Endothelial cell of umbilical vein (primary cell): Measurements from ENCODE around the gene KCNB1. TPM values are rescaled to one million over a fixed set of nuclear protein-coding genes. Genes with fewer than 3 reads are reported as not detected.

Experiments used
- BruUV-seq: library from RNA; stranded (reverse); fragments of 400-500 nt; replicated peaks from 2 replicates; lab custom pipeline; 2021; lab: Mats Ljungman, UMichigan
- CTCF ChIA-PET: fragments of 300-600, 350-600 bp; sonication (Branson Sonifier 250); formaldehyde crosslinking; loops from one replicate; lab custom pipeline; 2021; ENCODE audit warnings: antibody characterized with exemption, inconsistent platforms; lab: Charles Lee
- POLR2A ChIA-PET: fragments of 300-600, 350-600 bp; sonication (Branson Sonifier 250); formaldehyde crosslinking; loops from one replicate; lab custom pipeline; 2021; ENCODE audit warnings: antibody characterized with exemption, inconsistent platforms; lab: Charles Lee
- DNase-seq: peaks from one replicate; pipeline ENCODE4 v3.0.0-alpha.2; 2011; ENCODE audit warnings: low read depth, low spot score
- FAIRE-seq: peaks from 2 replicates; lab custom pipeline; 2011; peaks lifted over from hg19 to GRCh38; lab: Jason Lieb, UNC
- H2AFZ ChIP-seq: 2 replicates; pipeline ENCODE4 v1.6.0; 2012; ENCODE audit warnings: low read depth, low read length, control low read depth, inconsistent platforms
- H3K27ac ChIP-seq: 2 replicates; pipeline ENCODE4 v1.5.1; 2011; ENCODE audit warnings: low read depth, mild to moderate bottlenecking, control low read depth, low read length, moderate library complexity; ENCODE audit not compliant: insufficient read depth
- H3K27me3 ChIP-seq, 2 experiments: 2 replicates each; pipeline versions ENCODE4 v1.6.0 to v1.6.1; 2011; ENCODE audit warnings: low read length in 2 of 2, mixed read lengths in 1 of 2; ENCODE audit not compliant: control insufficient read depth in 2 of 2, insufficient read depth in 2 of 2
- H3K36me3 ChIP-seq, 2 experiments: 2 replicates in 1 of 2; 3 replicates in 1 of 2; pipeline ENCODE4 v1.5.1; 2011; ENCODE audit warnings: low read length in 2 of 2, mild to moderate bottlenecking in 1 of 2, moderate library complexity in 1 of 2; ENCODE audit not compliant: control insufficient read depth in 2 of 2, insufficient read depth in 2 of 2; ENCODE audit errors: extremely low read depth in 1 of 2
- H3K4me1 ChIP-seq: 3 replicates; pipeline ENCODE4 v1.5.1; 2011; ENCODE audit warnings: mild to moderate bottlenecking, low read length; ENCODE audit not compliant: control insufficient read depth, insufficient read depth; ENCODE audit errors: extremely low read depth
- H3K4me2 ChIP-seq: 2 replicates; pipeline ENCODE4 v1.6.1; 2011; ENCODE audit warnings: low read length, control low read depth, mixed read lengths; ENCODE audit not compliant: insufficient read depth
- H3K4me3 ChIP-seq, 3 experiments: fragments of 200-600 bp in 1 of 3; sonication (generic), shearing (Covaris generic) in 1 of 3; replicated peaks in 1 of 3; 2 replicates each; pipeline ENCODE4 v1.5.1; 2011 to 2016; ENCODE audit warnings: control low read depth in 3 of 3, low read length in 3 of 3, mild to moderate bottlenecking in 2 of 3, inconsistent platforms in 1 of 3, low read depth in 1 of 3, moderate library complexity in 1 of 3; ENCODE audit not compliant: insufficient read depth in 1 of 3
- H3K79me2 ChIP-seq: 2 replicates; pipeline ENCODE4 v1.6.0; 2012; ENCODE audit warnings: low read length, inconsistent platforms; ENCODE audit not compliant: control insufficient read depth, insufficient read depth
- H3K9ac ChIP-seq: replicated peaks from 2 replicates; pipeline ENCODE3; 2011; ENCODE audit warnings: low read length, control low read depth; ENCODE audit not compliant: insufficient read depth; ENCODE audit errors: extremely low read depth
- H3K9me1 ChIP-seq: replicated peaks from 3 replicates; pipeline ENCODE4 v1.6.0; 2011; ENCODE audit warnings: mild to moderate bottlenecking, low read length; ENCODE audit not compliant: control insufficient read depth, insufficient read depth; ENCODE audit errors: extremely low read depth
- H3K9me3 ChIP-seq: replicated peaks from 2 replicates; pipeline ENCODE4 v1.5.1; 2012; ENCODE audit warnings: low read length, inconsistent platforms; ENCODE audit not compliant: control insufficient read depth, insufficient read depth
- H4K20me1 ChIP-seq: replicated peaks from 2 replicates; pipeline ENCODE3; 2011; ENCODE audit warnings: mild to moderate bottlenecking, low read length; ENCODE audit not compliant: control insufficient read depth, insufficient read depth; ENCODE audit errors: extremely low read depth
- EZH2 ChIP-seq: IDR thresholded peaks from 2 replicates; pipeline ENCODE4 v1.6.1; 2012; ENCODE audit warnings: borderline replicate concordance, low read depth, mild to moderate bottlenecking, moderate library complexity, low read length, inconsistent platforms; ENCODE audit not compliant: severe bottlenecking
- FOS ChIP-seq: IDR thresholded peaks from 2 replicates; pipeline ENCODE4 v1.6.1; 2011; ENCODE audit warnings: mild to moderate bottlenecking, low read length, moderate library complexity, borderline replicate concordance; ENCODE audit not compliant: insufficient read depth
- GATA2 ChIP-seq: IDR thresholded peaks from 2 replicates; pipeline ENCODE4 v1.7.0; 2011; ENCODE audit warnings: low read depth, mild to moderate bottlenecking, moderate library complexity, mixed read lengths, low read length; ENCODE audit not compliant: insufficient read length, insufficient read depth
- JUN ChIP-seq: IDR thresholded peaks from 2 replicates; pipeline ENCODE4 v1.6.1; 2011; ENCODE audit warnings: borderline replicate concordance, low read depth; ENCODE audit not compliant: insufficient read length, insufficient read depth
- MAX ChIP-seq: IDR thresholded peaks from 2 replicates; pipeline ENCODE4 v1.6.1; 2011; ENCODE audit not compliant: insufficient read depth, insufficient read length
- MYC ChIP-seq: IDR thresholded peaks from one replicate; pipeline ENCODE4 v1.6.1; 2011; ENCODE audit warnings: mild to moderate bottlenecking, low read depth, low read length
- POLR2A ChIP-seq: IDR thresholded peaks from 2 replicates; pipeline ENCODE4 v1.6.1; 2012; ENCODE audit warnings: low read depth, mild to moderate bottlenecking, control low read depth, low read length
- POLR2AphosphoS5 ChIP-seq: IDR thresholded peaks from 2 replicates; pipeline ENCODE4 v1.6.1; 2012; ENCODE audit warnings: low read depth, mild to moderate bottlenecking, control low read depth, low read length, moderate library complexity; ENCODE audit not compliant: insufficient read depth
- dilution Hi-C: fragments of 300-500 bp; cut with MboI; formaldehyde crosslinking; loops from one replicate; pipeline ENCODE4 v1.15.0; 2019; ENCODE audit warnings: low sequenced_read_pairs; ENCODE audit not compliant: extremely low pct_ligation_motif_present
- intact Hi-C: fragments of 100-400 bp; cut with micrococcal nuclease; formaldehyde crosslinking; loops from one replicate; pipeline ENCODE4 v1.10.0; 2022
- polyA plus RNA-seq, 4 experiments: library from polyadenylated mRNA; depleted of rRNA in 3 of 4; stranded (reverse) in 3 of 4; unstranded in 1 of 4; fragments of >200 nt; gene quantifications; 2 replicates each; pipeline versions ENCODE4 v1.2.1 to v1.2.3, GENCODE V29; 2011 to 2012; ENCODE audit warnings: missing spikeins in 1 of 4
- total RNA-seq: library from RNA; stranded (reverse); gene quantifications from 2 replicates; pipeline ENCODE4 v1.2.3, GENCODE V29; 2021
- TF ChIP-seq, protein P1 (sequence below), 2 donors: IDR thresholded peaks; 1 replicate in 1 of 2; 2 replicates in 1 of 2; pipeline ENCODE4 v1.5.1; 2011; ENCODE audit warnings: low read length in 2 of 2, mild to moderate bottlenecking in 2 of 2, moderate library complexity in 2 of 2, control low read depth in 1 of 2, inconsistent platforms in 1 of 2, low read depth in 1 of 2; ENCODE audit not compliant: insufficient read depth in 1 of 2; ENCODE audit errors: extremely low read depth in 1 of 2

KCNB1 gene
- total and polyA plus RNA-seq, 2 donors (not counting 3 experiments of a cell fraction or from before 2014, with no cell fraction given), result not detected

DNA sequence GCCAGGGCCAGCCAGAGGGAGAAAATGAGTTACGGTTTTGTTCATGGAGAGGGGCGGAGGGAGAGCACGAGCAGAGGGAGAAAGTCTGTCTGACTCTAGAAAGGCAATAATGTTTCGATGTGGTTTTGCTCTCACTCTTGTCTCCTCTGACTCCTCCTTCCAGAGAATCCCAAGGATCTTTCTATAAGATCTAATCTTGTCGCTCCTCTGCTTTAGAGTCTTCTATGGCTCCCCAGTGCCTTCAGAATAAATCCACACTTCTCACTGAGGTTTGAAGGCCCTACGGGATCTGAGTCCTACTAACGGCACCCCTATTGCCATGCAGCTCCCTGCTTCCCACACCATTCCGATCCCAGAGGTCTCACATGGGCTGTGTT is 66.8 kb downstream of the KCNB1 start:
- Histone ChIP-seq H3K27me3 (peaks cover 14% of the 10 kb centered on the region in 2 experiments), H2AFZ (no peak overlapping the region), H3K4me3 (no peak overlapping the region), H3K9ac (no peak overlapping the region), H3K4me1 (no peaks in the 10 kb centered on the region), H3K27ac (no peak overlapping the region), H3K36me3 (no peaks in the 10 kb centered on the region), H3K9me3 (no peaks in the 10 kb centered on the region), H3K4me2 (no peak overlapping the region), H3K9me1 (no peaks in the 10 kb centered on the region), H4K20me1 (no peaks in the 10 kb centered on the region), H3K79me2 (no peaks in the 10 kb centered on the region)
- TF ChIP-seq EZH2 (no peak), POLR2AphosphoS5 (no peak), MYC (no peak), MAX (no peak), FOS (no peak), POLR2A (no peak), GATA2 (no peak), JUN (no peak)
- TF ChIP-seq, protein P1, sequence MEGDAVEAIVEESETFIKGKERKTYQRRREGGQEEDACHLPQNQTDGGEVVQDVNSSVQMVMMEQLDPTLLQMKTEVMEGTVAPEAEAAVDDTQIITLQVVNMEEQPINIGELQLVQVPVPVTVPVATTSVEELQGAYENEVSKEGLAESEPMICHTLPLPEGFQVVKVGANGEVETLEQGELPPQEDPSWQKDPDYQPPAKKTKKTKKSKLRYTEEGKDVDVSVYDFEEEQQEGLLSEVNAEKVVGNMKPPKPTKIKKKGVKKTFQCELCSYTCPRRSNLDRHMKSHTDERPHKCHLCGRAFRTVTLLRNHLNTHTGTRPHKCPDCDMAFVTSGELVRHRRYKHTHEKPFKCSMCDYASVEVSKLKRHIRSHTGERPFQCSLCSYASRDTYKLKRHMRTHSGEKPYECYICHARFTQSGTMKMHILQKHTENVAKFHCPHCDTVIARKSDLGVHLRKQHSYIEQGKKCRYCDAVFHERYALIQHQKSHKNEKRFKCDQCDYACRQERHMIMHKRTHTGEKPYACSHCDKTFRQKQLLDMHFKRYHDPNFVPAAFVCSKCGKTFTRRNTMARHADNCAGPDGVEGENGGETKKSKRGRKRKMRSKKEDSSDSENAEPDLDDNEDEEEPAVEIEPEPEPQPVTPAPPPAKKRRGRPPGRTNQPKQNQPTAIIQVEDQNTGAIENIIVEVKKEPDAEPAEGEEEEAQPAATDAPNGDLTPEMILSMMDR (IDR thresholded peaks at IDR 0.05; ENCODE audit: extremely low read depth in 1 of 2, insufficient read depth in 1 of 2, low read depth in 1 of 2, low read length in 2 of 2), result no peak
- BruUV-seq, result no TSS peak
- ChIA-PET CTCF (interaction anchor here (3.2 kb wide), 1 partner anchor 11 kb away, joined by 12 read pairs; no protein-coding TSS in a partner anchor), POLR2A (no interaction called here)
- intact Hi-C loops (no loop called here), dilution Hi-C loops (no loop called here)
- DNase-seq (no peak), FAIRE-seq (no peak)
